ENCODE data around the gene ADIRF.
"Not testable (repeated sequence)": the region's sequence is repeated elsewhere in the genome, so short reads cannot be mapped to it uniquely, and the experiment has no call there.

The ADIRF gene

GRCh38 chr10:87000491-87000890, 32.2 kb downstream of the ADIRF start:
- no peaks in the 10 kb centered on the region for H3K36me3 ChIP-seq (ENCODE audit: control insufficient read depth, low read length)
- TF ChIP-seq CTCF (IDR thresholded peaks at IDR 0.05; ENCODE audit: low read depth, low read length, poor library complexity, severe bottlenecking) (no peak), EZH2phosphoT487 (IDR thresholded peaks at IDR 0.05; ENCODE audit: borderline replicate concordance, low read length) (no peak)
- no peaks in the 10 kb centered on the region for H3K9me2 ChIP-seq (replicated peaks; ENCODE audit: control insufficient read depth, low read length)
- peaks cover 2% of the 10 kb centered on the region; the same call in 1 of the 2 replicates for H3K27me3 ChIP-seq (ENCODE audit: control insufficient read depth, low read length)
- no peaks in the 10 kb centered on the region for H3F3A ChIP-seq (ENCODE audit: control insufficient read depth, insufficient read depth)
- H3K4me1 ChIP-seq (ENCODE audit: control insufficient read depth, low read length), result no peaks in the 10 kb centered on the region
- no peaks in the 10 kb centered on the region for H3K9me3 ChIP-seq (ENCODE audit: control insufficient read depth, insufficient read depth, low read length)
- no peaks in the 10 kb centered on the region for H4K20me1 ChIP-seq (ENCODE audit: control insufficient read depth, insufficient read depth, low read depth, low read length)
- H3K4me2 ChIP-seq (ENCODE audit: low read length), result no peak overlapping the region
- no peak overlapping the region for H3K27ac ChIP-seq (ENCODE audit: low read depth, low read length)
- H3K79me2 ChIP-seq (ENCODE audit: control insufficient read depth, low read length), result no peaks in the 10 kb centered on the region
- no peak overlapping the region for H3K4me3 ChIP-seq (ENCODE audit: low read length)

GRCh38 chr10:87007124-87007523, 38.8 kb downstream of the ADIRF start:
- not testable (repeated sequence) for H4K20me1 ChIP-seq (ENCODE audit: control insufficient read depth, insufficient read depth, low read depth, low read length); H3K9me3 ChIP-seq (ENCODE audit: control insufficient read depth, insufficient read depth, low read length); H3F3A ChIP-seq (ENCODE audit: control insufficient read depth, insufficient read depth); H3K4me1 ChIP-seq (ENCODE audit: control insufficient read depth, low read length); H3K36me3 ChIP-seq (ENCODE audit: control insufficient read depth, low read length); H3K27me3 ChIP-seq (ENCODE audit: control insufficient read depth, low read length); H3K4me2 ChIP-seq (ENCODE audit: low read length); H3K79me2 ChIP-seq (ENCODE audit: control insufficient read depth, low read length); H3K27ac ChIP-seq (ENCODE audit: low read depth, low read length); H3K9me2 ChIP-seq (replicated peaks; ENCODE audit: control insufficient read depth, low read length); H3K4me3 ChIP-seq (ENCODE audit: low read length)

GRCh38 chr10:87007674-87008073, 39.4 kb downstream of the ADIRF start:
- H3K4me2 ChIP-seq (ENCODE audit: low read length); H3K36me3 ChIP-seq (ENCODE audit: control insufficient read depth, low read length); H3K27ac ChIP-seq (ENCODE audit: low read depth, low read length); H3K4me1 ChIP-seq (ENCODE audit: control insufficient read depth, low read length); H3K9me2 ChIP-seq (replicated peaks; ENCODE audit: control insufficient read depth, low read length); H3K4me3 ChIP-seq (ENCODE audit: low read length); H3K79me2 ChIP-seq (ENCODE audit: control insufficient read depth, low read length); H3K9me3 ChIP-seq (ENCODE audit: control insufficient read depth, insufficient read depth, low read length); H4K20me1 ChIP-seq (ENCODE audit: control insufficient read depth, insufficient read depth, low read depth, low read length); H3F3A ChIP-seq (ENCODE audit: control insufficient read depth, insufficient read depth); H3K27me3 ChIP-seq (ENCODE audit: control insufficient read depth, low read length): not testable (repeated sequence)

- not testable (repeated sequence) for H3K36me3 ChIP-seq (ENCODE audit: control insufficient read depth, low read length); H4K20me1 ChIP-seq (ENCODE audit: control insufficient read depth, insufficient read depth, low read depth, low read length); H3K4me2 ChIP-seq (ENCODE audit: low read length); H3K79me2 ChIP-seq (ENCODE audit: control insufficient read depth, low read length); H3K27ac ChIP-seq (ENCODE audit: low read depth, low read length); H3K4me1 ChIP-seq (ENCODE audit: control insufficient read depth, low read length); H3F3A ChIP-seq (ENCODE audit: control insufficient read depth, insufficient read depth); H3K4me3 ChIP-seq (ENCODE audit: low read length); H3K9me2 ChIP-seq (replicated peaks; ENCODE audit: control insufficient read depth, low read length); H3K9me3 ChIP-seq (ENCODE audit: control insufficient read depth, insufficient read depth, low read length); H3K27me3 ChIP-seq (ENCODE audit: control insufficient read depth, low read length)
Measured at GRCh38 chr10:87008303-87008702, 40.0 kb downstream of the ADIRF start.

GRCh38 chr10:87009134-87009696, 40.9 kb downstream of the ADIRF start:
- H3K4me3 ChIP-seq (ENCODE audit: low read length); H3K4me1 ChIP-seq (ENCODE audit: control insufficient read depth, low read length); H3K27me3 ChIP-seq (ENCODE audit: control insufficient read depth, low read length); H3K9me3 ChIP-seq (ENCODE audit: control insufficient read depth, insufficient read depth, low read length); H4K20me1 ChIP-seq (ENCODE audit: control insufficient read depth, insufficient read depth, low read depth, low read length); H3K79me2 ChIP-seq (ENCODE audit: control insufficient read depth, low read length); H3K9me2 ChIP-seq (replicated peaks; ENCODE audit: control insufficient read depth, low read length); H3K4me2 ChIP-seq (ENCODE audit: low read length); H3F3A ChIP-seq (ENCODE audit: control insufficient read depth, insufficient read depth); H3K27ac ChIP-seq (ENCODE audit: low read depth, low read length); H3K36me3 ChIP-seq (ENCODE audit: control insufficient read depth, low read length): not testable (repeated sequence)

GRCh38 chr10:87013528-87013927, 45.2 kb downstream of the ADIRF start:
- not testable (repeated sequence) for H3K27ac ChIP-seq (ENCODE audit: low read depth, low read length); H3K4me1 ChIP-seq (ENCODE audit: control insufficient read depth, low read length); H3K9me3 ChIP-seq (ENCODE audit: control insufficient read depth, insufficient read depth, low read length); H3K4me2 ChIP-seq (ENCODE audit: low read length); H3K9me2 ChIP-seq (replicated peaks; ENCODE audit: control insufficient read depth, low read length); H3K79me2 ChIP-seq (ENCODE audit: control insufficient read depth, low read length); H3K36me3 ChIP-seq (ENCODE audit: control insufficient read depth, low read length); H3F3A ChIP-seq (ENCODE audit: control insufficient read depth, insufficient read depth); H3K4me3 ChIP-seq (ENCODE audit: low read length); H4K20me1 ChIP-seq (ENCODE audit: control insufficient read depth, insufficient read depth, low read depth, low read length); H3K27me3 ChIP-seq (ENCODE audit: control insufficient read depth, low read length)

GRCh38 chr10:87014986-87015716, 46.9 kb downstream of the ADIRF start:
- H3K79me2 ChIP-seq (ENCODE audit: control insufficient read depth, low read length); H3K27me3 ChIP-seq (ENCODE audit: control insufficient read depth, low read length); H3K27ac ChIP-seq (ENCODE audit: low read depth, low read length); H3K36me3 ChIP-seq (ENCODE audit: control insufficient read depth, low read length); H3K9me2 ChIP-seq (replicated peaks; ENCODE audit: control insufficient read depth, low read length); H3K9me3 ChIP-seq (ENCODE audit: control insufficient read depth, insufficient read depth, low read length); H3K4me1 ChIP-seq (ENCODE audit: control insufficient read depth, low read length); H3K4me2 ChIP-seq (ENCODE audit: low read length); H3K4me3 ChIP-seq (ENCODE audit: low read length); H4K20me1 ChIP-seq (ENCODE audit: control insufficient read depth, insufficient read depth, low read depth, low read length); H3F3A ChIP-seq (ENCODE audit: control insufficient read depth, insufficient read depth): not testable (repeated sequence)
